OCI-LY3 (cell line): ENCODE results near the gene SNHG17.
"Not testable (repeated sequence)": the region's sequence is repeated elsewhere in the genome, so short reads cannot be mapped to it uniquely, and the experiment has no call there.

Source experiments
- H2AFZ ChIP-seq: fragments of 200-600, 300-600 bp; shearing (Covaris generic); 2 replicates; pipeline ENCODE4 v1.6.0; 2014; ENCODE audit warnings: antibody characterized with exemption, low read depth, low read length
- H3K27ac ChIP-seq: fragments of 200-600, 300-600 bp; sonication (generic); 2 replicates; pipeline ENCODE4 v1.5.1; 2014; ENCODE audit warnings: mild to moderate bottlenecking, low read length, moderate library complexity, mixed read lengths
- H3K27me3 ChIP-seq: fragments of 200-600, 300-600 bp; sonication (generic); 2 replicates; pipeline ENCODE4 v1.6.1; 2014; ENCODE audit warnings: low read depth, low read length, mixed read lengths
- H3K36me3 ChIP-seq: fragments of 200-600, 300-600 bp; sonication (generic); replicated peaks from 2 replicates; pipeline ENCODE3; 2014; ENCODE audit warnings: low read depth, low read length, mixed read lengths
- H3K4me1 ChIP-seq: fragments of 300-600, 200-600 bp; sonication (generic); 2 replicates; pipeline ENCODE4 v1.6.1; 2014; ENCODE audit warnings: low read length, mixed read lengths
- H3K4me2 ChIP-seq: fragments of 200-600, 300-600 bp; sonication (generic); 2 replicates; pipeline ENCODE4 v1.6.1; 2014; ENCODE audit warnings: low read length, mixed read lengths
- H3K4me3 ChIP-seq: fragments of 300-600, 200-600 bp; sonication (generic); 2 replicates; pipeline ENCODE4 v1.5.1; 2014; ENCODE audit warnings: antibody characterized with exemption, mild to moderate bottlenecking, low read length, moderate library complexity
- H3K79me2 ChIP-seq: fragments of 300-600, 200-600 bp; shearing (Covaris generic); 2 replicates; pipeline ENCODE4 v1.6.1; 2014; ENCODE audit warnings: mild to moderate bottlenecking, low read length, mixed read lengths
- H3K9ac ChIP-seq: fragments of 300-600, 200-600 bp; shearing (Covaris generic); 2 replicates; pipeline ENCODE4 v1.6.0; 2014; ENCODE audit warnings: mild to moderate bottlenecking, low read length, moderate library complexity
- H3K9me3 ChIP-seq: fragments of 200-600, 300-600 bp; shearing (Covaris generic); 2 replicates; pipeline ENCODE4 v1.6.1; 2014; ENCODE audit warnings: low read length, mixed read lengths; ENCODE audit not compliant: insufficient read depth
- H4K20me1 ChIP-seq: fragments of 200-600, 300-600 bp; sonication (generic); 2 replicates; pipeline ENCODE4 v1.6.1; 2016; ENCODE audit warnings: low read length, mixed read lengths; ENCODE audit not compliant: insufficient read depth
- CTCF ChIP-seq: fragments of 200-600, 300-600 bp; sonication (generic); IDR thresholded peaks from 2 replicates; pipeline ENCODE4 v1.5.1; 2014; ENCODE audit warnings: antibody characterized with exemption, low read length, low read depth
- EZH2phosphoT487 ChIP-seq: fragments of 200-600 bp; shearing (Covaris generic); IDR thresholded peaks from 2 replicates; pipeline ENCODE4 v1.6.1; 2018; ENCODE audit warnings: antibody characterized with exemption, mixed run types, low read depth

Gene SNHG17

GRCh38 chr20:38437796-38438195 is 2.7 kb upstream of the SNHG17 start:
- peaks cover 14% of the 10 kb centered on the region for H3K4me1 ChIP-seq
- H3K36me3 ChIP-seq = peaks cover 17% of the 10 kb centered on the region
- H3K9me3 ChIP-seq = no peaks in the 10 kb centered on the region
- TF ChIP-seq CTCF (no peak), EZH2phosphoT487 (no peak)
- no peak overlapping the region for H3K4me2 ChIP-seq
- peaks cover 14% of the 10 kb centered on the region for H4K20me1 ChIP-seq
- H2AFZ ChIP-seq = no peak overlapping the region
- 0 out of 2 replicates have a peak, but pooled peaks cover 15% of the 10 kb centered on the region for H3K27me3 ChIP-seq
- H3K4me3 ChIP-seq = no peak overlapping the region
- no peak overlapping the region for H3K27ac ChIP-seq
- peaks cover 29% of the 10 kb centered on the region for H3K79me2 ChIP-seq
- no peak overlapping the region for H3K9ac ChIP-seq

- TF ChIP-seq CTCF = no peak
- no peak for TF ChIP-seq EZH2phosphoT487
- Histone ChIP-seq H3K27me3 (0 out of 2 replicates have a peak, but pooled peaks cover 5% of the 10 kb centered on the region), H3K27ac (no peak overlapping the region), H3K4me1 (peaks cover 21% of the 10 kb centered on the region), H3K79me2 (peaks cover 51% of the 10 kb centered on the region), H3K4me3 (peak overlapping the region; percentile 80), H4K20me1 (peaks cover 36% of the 10 kb centered on the region), H3K36me3 (peaks cover 40% of the 10 kb centered on the region), H3K9ac (no peak overlapping the region), H2AFZ (peak overlapping the region; percentile 98), H3K4me2 (peak overlapping the region; percentile 37), H3K9me3 (no peaks in the 10 kb centered on the region)
Observed at GRCh38 chr20:38435555-38435939, 419 bp upstream of the SNHG17 start.

- no peak overlapping the region for H2AFZ ChIP-seq
- H3K4me3 ChIP-seq = peak overlapping the region; percentile 80
- no peaks in the 10 kb centered on the region for H3K9me3 ChIP-seq
- peak overlapping the region; percentile 81 for H3K4me2 ChIP-seq
- peak overlapping the region; percentile 55 for H3K27ac ChIP-seq
- H3K4me1 ChIP-seq = peaks cover 21% of the 10 kb centered on the region
- peaks cover 45% of the 10 kb centered on the region for H4K20me1 ChIP-seq
- peak overlapping the region; percentile 93 for H3K9ac ChIP-seq
- no peak for TF ChIP-seq EZH2phosphoT487
- TF ChIP-seq CTCF = peak; percentile 6; the same call in 1 of the 2 replicates
- peaks cover 63% of the 10 kb centered on the region for H3K79me2 ChIP-seq
- peaks cover 46% of the 10 kb centered on the region for H3K36me3 ChIP-seq
- H3K27me3 ChIP-seq = 0 out of 2 replicates have a peak, but pooled peaks cover 5% of the 10 kb centered on the region
Observed at GRCh38 chr20:38434301-38434741, 807 bp downstream of the SNHG17 start.

- Histone ChIP-seq H3K27me3 (no peaks in the 10 kb centered on the region), H3K79me2 (peaks cover 72% of the 10 kb centered on the region), H3K4me1 (peaks cover 21% of the 10 kb centered on the region), H3K9ac (peak overlapping the region; percentile 93), H4K20me1 (peaks cover 54% of the 10 kb centered on the region), H3K4me2 (peak overlapping the region; percentile 81), H2AFZ (no peak overlapping the region), H3K4me3 (peak overlapping the region; percentile 80), H3K9me3 (no peaks in the 10 kb centered on the region), H3K27ac (peak overlapping the region; percentile 55; the same call in 1 of the 2 replicates), H3K36me3 (peaks cover 55% of the 10 kb centered on the region)
- no peak for TF ChIP-seq EZH2phosphoT487
- no peak for TF ChIP-seq CTCF
Observed at GRCh38 chr20:38433304-38433972, 1.7 kb downstream of the SNHG17 start.

GRCh38 chr20:38432870-38433269 is 2.3 kb downstream of the SNHG17 start:
- not testable (repeated sequence) for H2AFZ ChIP-seq, H3K27me3 ChIP-seq, H3K27ac ChIP-seq, H3K9ac ChIP-seq, H3K9me3 ChIP-seq, H3K4me3 ChIP-seq
- Histone ChIP-seq H3K4me2 (peak overlapping the region; percentile 81; the same call in 1 of the 2 replicates), H3K79me2 (peaks cover 78% of the 10 kb centered on the region), H4K20me1 (peaks cover 59% of the 10 kb centered on the region), H3K36me3 (peaks cover 61% of the 10 kb centered on the region), H3K4me1 (peaks cover 21% of the 10 kb centered on the region)
